Muscle layer of colon (tissue), 2 donors: Measurements from ENCODE around the gene CHAMP1.
A peak's percentile ranks its signal among the peaks of the same experiment; 100 is the strongest.

Experiments used
- H3K27ac ChIP-seq: one replicate; pipeline ENCODE4 v1.7.0; 2013; ENCODE audit warnings: low read depth, mild to moderate bottlenecking, low read length, moderate library complexity
- H3K27me3 ChIP-seq, 2 donors: one replicate each; pipeline ENCODE4 v1.7.0; 2013; ENCODE audit warnings: low read length in 2 of 2, mild to moderate bottlenecking in 2 of 2; ENCODE audit not compliant: insufficient read depth in 2 of 2, control insufficient read depth in 1 of 2
- H3K36me3 ChIP-seq: one replicate; pipeline ENCODE4 v1.7.0; 2013; ENCODE audit warnings: mild to moderate bottlenecking, low read length; ENCODE audit not compliant: insufficient read depth
- H3K4me1 ChIP-seq: one replicate; pipeline ENCODE4 v1.7.0; 2013; ENCODE audit warnings: mild to moderate bottlenecking, low read length; ENCODE audit not compliant: insufficient read depth
- H3K4me3 ChIP-seq, 2 donors: one replicate each; pipeline ENCODE4 v1.7.0; 2013; ENCODE audit warnings: low read length in 2 of 2, low read depth in 1 of 2, mild to moderate bottlenecking in 1 of 2, moderate library complexity in 1 of 2
- H3K9ac ChIP-seq: one replicate; pipeline ENCODE4 v1.7.0; 2013; ENCODE audit warnings: low read length
- H3K9me3 ChIP-seq: one replicate; pipeline ENCODE4 v1.7.0; 2013; ENCODE audit warnings: mild to moderate bottlenecking, low read length
- donor health status: abdominal sarcoma.
- donor health status: Adenocarcinoma of cecum.

CHAMP1 gene

DNA sequence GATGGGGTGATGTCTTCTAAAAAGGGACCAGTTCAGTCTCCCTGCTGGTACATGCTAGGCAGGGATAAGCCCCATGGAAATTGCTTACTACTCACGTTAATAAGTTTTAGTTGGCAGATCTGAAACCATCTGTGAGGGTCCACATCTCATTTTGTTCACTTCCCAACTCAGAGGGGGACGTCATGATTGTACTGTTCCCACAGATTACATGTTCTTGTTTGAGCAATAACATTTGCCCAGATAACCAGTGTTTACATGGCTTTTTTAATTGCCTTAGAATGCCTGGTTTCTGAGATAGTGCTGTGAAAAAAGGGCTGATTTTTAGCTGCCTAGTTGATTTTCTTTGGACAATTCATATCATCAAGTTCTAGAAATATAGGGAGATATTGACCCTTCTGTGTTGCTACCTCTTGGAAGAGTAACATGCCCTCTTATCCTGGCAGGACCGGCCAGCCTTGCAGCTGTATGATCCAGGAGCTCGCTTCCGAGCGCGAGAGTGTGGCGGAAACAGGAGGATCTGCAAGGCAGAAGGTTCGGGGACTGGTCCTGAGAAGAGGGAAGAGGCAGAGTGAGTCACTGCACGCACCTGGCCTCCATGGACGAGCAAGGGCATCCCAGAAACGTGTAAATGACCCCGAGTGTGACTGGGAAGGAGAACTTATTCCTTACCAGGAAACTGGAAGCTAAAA lies 9.8 kb upstream of the CHAMP1 start:
- Histone ChIP-seq H3K4me3 (no peak overlapping the region), H3K4me1 (no peaks in the 10 kb centered on the region), H3K9me3 (no peaks in the 10 kb centered on the region), H3K27ac (no peak overlapping the region), H3K27me3 (no peaks in the 10 kb centered on the region), H3K36me3 (peaks cover 42% of the 10 kb centered on the region), H3K9ac (no peak overlapping the region)

DNA sequence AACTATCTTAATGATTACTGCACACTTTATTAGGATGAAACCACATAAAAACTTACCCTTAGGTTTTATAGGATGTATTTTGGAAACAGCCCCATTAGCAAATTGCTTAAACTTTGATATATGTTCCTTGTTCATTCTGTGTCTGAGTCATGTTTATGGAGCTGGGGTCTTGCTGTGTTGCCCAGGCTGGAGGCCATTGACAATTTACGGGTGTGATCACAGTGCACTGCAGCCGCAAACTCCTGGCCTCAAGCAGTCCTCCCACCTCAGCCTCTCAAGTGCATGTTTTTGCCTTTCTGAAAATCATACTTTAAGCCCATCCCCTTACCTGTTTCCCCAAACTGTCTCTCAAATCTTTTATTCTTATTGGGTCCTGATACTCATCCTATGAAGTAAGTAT lies 5.2 kb upstream of the CHAMP1 start:
- Histone ChIP-seq H3K4me1 (peaks cover 14% of the 10 kb centered on the region), H3K27me3 (no peaks in the 10 kb centered on the region), H3K36me3 (peaks cover 23% of the 10 kb centered on the region)

DNA sequence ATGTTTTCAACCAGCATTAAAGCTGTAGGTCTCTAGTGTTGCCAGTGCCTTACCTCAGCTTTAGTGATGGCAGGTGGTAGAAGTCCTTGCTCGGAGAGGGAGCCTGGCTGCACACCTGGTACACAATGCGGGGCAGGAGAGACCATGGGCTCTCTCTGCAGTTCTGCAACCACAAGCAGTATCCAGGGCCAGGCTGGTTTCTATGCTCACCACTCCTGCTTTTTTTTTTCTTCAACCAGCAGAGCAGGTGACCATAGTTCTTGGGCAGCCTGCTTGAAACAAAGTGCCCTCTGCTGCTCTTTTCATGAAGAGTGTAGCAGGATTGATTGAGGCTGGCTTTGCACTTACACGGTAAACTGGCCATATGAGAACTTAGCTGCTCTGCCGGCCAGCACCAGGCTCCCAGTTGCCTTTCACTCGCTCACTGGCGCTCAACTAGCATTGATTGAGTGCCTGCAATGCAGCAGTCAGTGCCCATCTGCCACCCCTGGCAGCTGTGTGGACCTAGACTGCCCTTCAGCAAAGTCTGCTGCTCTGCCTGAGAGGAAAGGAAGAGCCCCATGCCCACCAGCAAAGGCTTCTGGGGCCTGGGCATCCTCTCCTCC lies 4.4 kb upstream of the CHAMP1 start:
- Histone ChIP-seq H3K4me1 (peaks cover 15% of the 10 kb centered on the region), H3K9ac (no peak overlapping the region), H3K27me3 (no peaks in the 10 kb centered on the region), H3K9me3 (no peaks in the 10 kb centered on the region), H3K4me3 (no peak overlapping the region), H3K36me3 (peaks cover 17% of the 10 kb centered on the region), H3K27ac (no peak overlapping the region)

More for the DNA sequence above, 5.2 kb upstream of the CHAMP1 start:
- H3K27ac ChIP-seq, result no peak overlapping the region
- H3K4me3 ChIP-seq, result no peak overlapping the region
- H3K9ac ChIP-seq, result no peak overlapping the region
- no peaks in the 10 kb centered on the region for H3K9me3 ChIP-seq

DNA sequence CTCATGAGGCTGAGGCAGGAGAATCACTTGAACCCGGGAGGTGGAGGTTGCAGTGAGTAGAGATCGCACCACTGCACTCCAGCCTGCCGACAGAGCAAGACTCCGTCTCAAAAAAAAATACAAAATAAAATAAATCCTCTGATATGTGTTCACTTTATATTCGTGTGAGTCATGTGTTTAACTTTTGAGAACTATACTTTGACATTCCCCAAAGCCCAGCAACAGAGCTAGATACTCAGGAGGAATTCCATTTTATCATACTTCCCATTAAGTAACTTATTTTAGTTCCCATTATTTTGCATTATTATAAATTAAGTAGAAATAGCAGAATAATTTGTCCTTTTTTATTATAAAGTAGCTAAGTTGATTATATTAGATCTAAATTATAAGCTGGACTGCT lies 3.3 kb upstream of the CHAMP1 start:
- Histone ChIP-seq H3K4me3 (no peak overlapping the region), H3K9me3 (no peaks in the 10 kb centered on the region), H3K36me3 (peaks cover 14% of the 10 kb centered on the region), H3K9ac (no peak overlapping the region), H3K4me1 (peaks cover 24% of the 10 kb centered on the region), H3K27me3 (no peaks in the 10 kb centered on the region), H3K27ac (no peak overlapping the region)

DNA sequence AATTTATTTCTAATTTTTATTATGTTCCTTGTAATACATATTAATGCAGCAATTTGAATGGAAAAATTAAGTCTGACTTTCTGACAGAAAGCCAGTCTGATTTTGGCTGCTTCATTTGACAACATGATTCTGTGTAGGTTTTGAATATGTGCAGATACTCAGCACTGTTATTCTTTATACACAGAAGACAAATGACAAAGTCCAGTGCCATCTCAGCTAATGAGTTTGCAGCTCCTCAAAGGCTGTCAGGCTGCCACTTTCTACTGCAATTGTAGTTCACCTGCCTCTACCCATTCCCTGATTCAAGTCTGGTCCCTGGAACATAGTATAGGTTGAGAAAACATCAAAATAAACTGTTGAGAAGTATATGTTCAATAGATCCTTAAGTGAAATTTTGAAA lies 2.9 kb upstream of the CHAMP1 start:
- peaks cover 12% of the 10 kb centered on the region for H3K36me3 ChIP-seq
- H3K27ac ChIP-seq, result no peak overlapping the region
- peaks cover 26% of the 10 kb centered on the region for H3K4me1 ChIP-seq
- H3K9ac ChIP-seq, result no peak overlapping the region
- H3K27me3 ChIP-seq, result no peaks in the 10 kb centered on the region
- no peak overlapping the region for H3K4me3 ChIP-seq
- no peaks in the 10 kb centered on the region for H3K9me3 ChIP-seq

DNA sequence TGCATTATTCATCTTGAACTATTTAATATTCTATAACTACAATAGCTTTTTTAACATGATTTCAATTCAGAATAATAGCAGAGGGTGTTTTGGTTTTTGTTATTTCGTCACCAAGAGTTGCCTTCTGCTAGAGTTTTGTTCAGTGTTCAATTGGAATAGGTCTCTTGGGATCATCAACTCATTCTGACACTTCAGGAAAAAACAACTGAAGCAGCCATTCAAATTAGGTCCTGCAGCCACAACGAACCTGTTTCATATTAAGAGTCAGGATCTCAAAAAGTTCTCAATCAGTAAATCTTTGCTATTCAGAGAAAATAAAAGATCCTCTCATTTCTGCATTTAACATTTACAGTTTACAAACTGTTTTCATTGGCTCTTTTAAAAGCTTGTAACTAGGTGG lies 2.4 kb upstream of the CHAMP1 start:
- H3K27ac ChIP-seq, result no peak overlapping the region
- H3K27me3 ChIP-seq, result no peaks in the 10 kb centered on the region
- H3K9me3 ChIP-seq, result no peaks in the 10 kb centered on the region
- peaks cover 30% of the 10 kb centered on the region for H3K4me1 ChIP-seq
- H3K4me3 ChIP-seq, result no peak overlapping the region
- peaks cover 7% of the 10 kb centered on the region for H3K36me3 ChIP-seq
- no peak overlapping the region for H3K9ac ChIP-seq

DNA sequence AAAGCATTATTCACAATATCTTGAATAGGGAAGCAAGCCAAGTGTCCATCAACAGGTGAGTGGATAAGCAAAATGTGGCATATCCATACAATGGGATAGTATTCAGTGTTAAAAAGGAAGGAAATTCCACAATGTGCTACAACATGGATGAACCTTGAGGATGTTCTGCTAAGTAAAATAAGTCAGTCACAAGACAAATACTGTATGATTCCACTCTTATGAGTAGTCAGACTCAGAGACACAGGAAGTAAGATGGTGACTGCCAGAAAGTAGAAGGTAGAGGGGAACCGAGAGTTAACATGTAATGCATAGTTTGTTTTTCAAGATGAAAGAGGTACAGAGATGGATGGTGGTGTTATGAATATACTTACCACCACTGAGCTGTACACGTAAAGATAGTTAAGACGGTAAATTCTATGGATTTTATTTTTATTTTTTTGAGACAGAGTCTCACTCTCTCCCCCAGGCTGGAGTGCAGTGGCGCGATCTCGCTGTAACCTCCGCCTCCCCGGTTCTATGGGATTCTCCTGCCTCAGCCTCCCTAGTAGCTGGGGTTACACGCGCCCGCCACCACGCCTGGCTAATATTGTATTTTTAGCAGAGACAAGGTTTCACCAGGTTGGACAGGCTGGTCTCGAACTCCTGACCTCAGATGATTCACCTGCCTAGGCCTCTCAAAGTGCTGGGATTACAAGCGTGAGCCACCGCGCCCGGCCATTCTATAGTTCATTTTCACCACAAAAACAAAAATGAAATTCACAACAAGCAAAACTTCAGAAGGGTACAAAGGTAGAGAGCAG lies 1.0 kb upstream of the CHAMP1 start:
- H3K9ac ChIP-seq, result peak overlapping the region; percentile 87
- no peaks in the 10 kb centered on the region for H3K36me3 ChIP-seq
- no peaks in the 10 kb centered on the region for H3K27me3 ChIP-seq
- H3K4me3 ChIP-seq, result peak overlapping the region; percentile 84
- H3K9me3 ChIP-seq, result no peaks in the 10 kb centered on the region
- H3K4me1 ChIP-seq, result peaks cover 32% of the 10 kb centered on the region
- peak overlapping the region; percentile 94 for H3K27ac ChIP-seq

DNA sequence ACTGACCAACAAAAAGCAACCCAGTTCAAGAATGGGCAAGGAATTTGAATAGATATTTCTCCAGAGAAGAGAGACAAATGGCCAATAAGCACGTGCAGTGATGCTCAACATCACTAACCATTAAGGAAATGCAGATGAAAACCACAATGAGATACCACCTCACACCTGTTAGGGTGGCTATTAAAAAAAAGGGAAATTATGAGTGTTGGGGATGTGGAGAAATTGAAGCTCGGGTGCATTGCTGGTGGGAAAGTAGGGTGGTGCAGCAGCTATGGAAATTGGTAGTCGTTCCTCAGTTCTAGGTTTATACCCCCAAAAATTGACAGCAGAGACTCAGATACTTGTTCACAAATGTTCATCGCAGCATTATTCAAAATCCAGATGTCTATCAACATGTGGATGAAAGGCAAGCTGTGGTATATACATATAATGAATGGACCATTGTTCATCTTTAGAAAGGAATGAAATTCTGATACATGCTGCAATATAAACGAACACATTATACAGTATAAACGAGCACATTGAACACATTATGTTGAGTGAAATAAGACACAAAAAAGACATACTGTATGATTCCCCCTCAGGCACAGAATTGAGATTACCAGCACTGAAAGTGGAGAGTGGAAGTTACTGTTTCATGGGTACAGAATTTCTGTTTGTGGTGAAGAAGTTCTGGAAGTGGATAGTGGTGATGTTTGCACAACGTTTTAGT lies 927 bp downstream of the CHAMP1 start:
- no peaks in the 10 kb centered on the region for H3K9me3 ChIP-seq
- H3K4me3 ChIP-seq, result peak overlapping the region; percentile 84
- no peaks in the 10 kb centered on the region for H3K36me3 ChIP-seq
- H3K4me1 ChIP-seq, result peaks cover 50% of the 10 kb centered on the region
- peak overlapping the region; percentile 80 for H3K9ac ChIP-seq
- no peaks in the 10 kb centered on the region for H3K27me3 ChIP-seq
- H3K27ac ChIP-seq, result peak overlapping the region; percentile 93

DNA sequence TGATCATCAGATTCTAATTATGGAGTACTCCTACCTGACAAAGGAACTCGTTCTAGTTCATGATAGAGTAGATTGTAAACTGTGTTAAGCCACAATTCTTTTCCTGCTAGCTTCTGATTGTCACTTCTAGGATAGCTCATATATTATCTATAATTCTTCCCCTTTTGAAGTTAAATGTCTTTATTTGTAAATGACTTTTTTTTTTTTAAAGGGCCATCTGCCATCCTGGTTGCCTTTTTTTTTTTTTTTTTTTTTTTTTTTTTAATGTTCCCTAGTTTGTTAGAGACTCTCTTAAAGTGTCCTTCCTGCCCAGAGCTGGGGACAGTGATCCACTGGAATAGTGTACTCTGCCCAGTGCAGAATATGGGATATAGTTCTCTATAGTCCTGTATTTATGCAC lies 4.3 kb downstream of the CHAMP1 start:
- Histone ChIP-seq H3K4me1 (peaks cover 41% of the 10 kb centered on the region), H3K9ac (no peak overlapping the region), H3K27ac (no peak overlapping the region), H3K27me3 (no peaks in the 10 kb centered on the region), H3K4me3 (no peak overlapping the region), H3K9me3 (no peaks in the 10 kb centered on the region), H3K36me3 (peaks cover 21% of the 10 kb centered on the region)

DNA sequence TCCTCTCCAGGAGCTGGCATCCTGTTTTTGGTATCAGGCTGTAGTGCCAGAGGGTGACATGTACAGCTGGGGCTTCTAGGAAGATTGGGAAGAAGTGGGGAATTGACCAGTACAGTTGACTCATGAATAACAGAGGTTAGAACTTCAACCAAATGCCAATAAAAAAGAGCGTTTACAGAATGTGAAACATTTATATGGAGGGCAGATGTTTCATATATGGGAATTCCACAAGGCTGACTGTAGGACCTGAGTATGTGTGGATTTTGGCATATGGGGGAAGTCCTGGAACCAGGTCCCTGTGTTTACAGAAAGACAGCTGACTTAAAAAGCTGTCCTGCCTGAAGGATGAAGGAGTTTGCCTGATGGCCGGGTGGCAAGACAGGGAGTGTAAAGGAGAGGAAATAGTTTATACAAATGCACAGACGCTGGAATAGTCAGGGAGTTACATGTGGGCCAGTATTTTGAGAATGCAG lies 5.2 kb downstream of the CHAMP1 start:
- H3K27ac ChIP-seq, result no peak overlapping the region
- H3K4me1 ChIP-seq, result peaks cover 38% of the 10 kb centered on the region
- no peaks in the 10 kb centered on the region for H3K27me3 ChIP-seq
- H3K9me3 ChIP-seq, result no peaks in the 10 kb centered on the region
- H3K9ac ChIP-seq, result peak overlapping the region; percentile 5
- H3K4me3 ChIP-seq, result peak overlapping the region in 1 of 2 donors; percentile 26
- peaks cover 30% of the 10 kb centered on the region for H3K36me3 ChIP-seq

DNA sequence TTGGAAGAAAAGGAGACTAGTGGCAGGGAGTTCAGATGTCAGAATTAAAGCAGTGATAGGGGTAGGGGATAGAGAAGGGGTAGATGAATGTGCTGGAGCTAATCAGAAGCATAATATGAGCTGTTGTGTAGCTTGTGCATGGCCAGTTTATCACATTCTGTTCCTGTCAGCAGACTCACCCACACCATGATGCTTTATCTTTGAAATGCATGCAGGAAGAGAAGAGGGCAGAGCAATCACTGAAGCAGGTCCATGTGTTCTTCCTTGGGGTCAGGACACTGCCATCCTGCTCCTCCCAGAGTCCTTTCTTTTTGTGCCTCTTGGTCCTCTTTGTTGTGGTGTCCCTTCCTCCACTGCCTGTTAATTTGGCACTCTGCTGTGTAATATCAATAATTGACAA lies 5.8 kb downstream of the CHAMP1 start:
- Histone ChIP-seq H3K27ac (no peak overlapping the region), H3K27me3 (no peaks in the 10 kb centered on the region), H3K9ac (no peak overlapping the region), H3K9me3 (no peaks in the 10 kb centered on the region), H3K36me3 (peaks cover 35% of the 10 kb centered on the region), H3K4me1 (peaks cover 36% of the 10 kb centered on the region), H3K4me3 (peak overlapping the region in 1 of 2 donors; percentile 26)
